ENCODE measurements around the gene NT5C2. TPM values are rescaled to one million over a fixed set of nuclear protein-coding genes. Genes with fewer than 3 reads are reported as not detected.

Gene NT5C2
- total and polyA plus RNA-seq, 2 of the 8 experiments (the other 6 are each of a cell fraction or from before 2014, with no cell fraction given): 35.2 to 106 TPM

DNA sequence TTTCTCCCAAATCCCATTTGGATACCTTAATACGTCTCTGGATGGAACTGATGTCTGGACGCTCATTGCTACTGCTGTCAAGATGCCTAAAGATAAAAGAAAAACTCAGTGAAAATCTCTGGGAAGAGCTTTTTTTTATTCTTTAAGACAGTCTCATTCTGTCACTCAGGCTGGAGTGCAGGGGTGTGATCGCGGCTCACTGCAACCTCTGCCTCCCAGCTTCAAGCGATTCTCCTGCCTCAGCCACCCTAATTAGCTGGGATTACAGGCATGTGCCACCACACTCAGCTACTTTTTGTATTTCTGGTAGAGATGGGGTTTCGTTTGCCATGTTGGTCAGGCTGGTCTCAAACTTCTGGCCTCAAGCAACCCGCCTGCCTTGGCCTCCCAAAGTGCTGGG is 102.2 kb downstream of the NT5C2 start:
- Histone ChIP-seq H3K4ac (replicated peaks; ENCODE audit: insufficient read length, low read depth, low read length) (no peak overlapping the region), H3K23me2 (ENCODE audit: low read depth, low read length) (no peaks in the 10 kb centered on the region), H2AFZ (ENCODE audit: low read length) (no peak overlapping the region), H4K8ac (ENCODE audit: extremely low read depth, insufficient read depth, low read length) (no peak overlapping the region), H4K91ac (replicated peaks; ENCODE audit: insufficient read length, low read length) (no peak overlapping the region), H2BK120ac (replicated peaks; ENCODE audit: low read depth, low read length) (no peak overlapping the region), H3K36me3 (ENCODE audit: control insufficient read depth in 2 of 4, insufficient read depth in 4 of 4, low read length in 3 of 4) (peaks cover 8 to 70% (median 38%) of the 10 kb centered on the region in 4 experiments), H3K23ac (ENCODE audit: insufficient read length) (no peak overlapping the region), H3K4me1 (replicated peaks in 1 of 4; ENCODE audit: control insufficient read depth in 3 of 4, insufficient read depth in 4 of 4, low read length in 3 of 4) (no peaks in the 10 kb centered on the region), H3K27me3 (replicated peaks in 1 of 4; ENCODE audit: control insufficient read depth in 3 of 4, extremely low read depth in 1 of 4, insufficient read depth in 3 of 4, low read length in 3 of 4) (no peaks in the 10 kb centered on the region), H3K9ac (replicated peaks in 1 of 4; ENCODE audit: extremely low read depth in 1 of 4, low read depth in 3 of 4, low read length in 3 of 4) (no peak overlapping the region), H3K14ac (ENCODE audit: insufficient read length) (no peak overlapping the region), H3K79me1 (ENCODE audit: low read depth, low read length) (no peaks in the 10 kb centered on the region; the same call in 1 of the 2 replicates), H3K9me3 (ENCODE audit: insufficient read depth in 2 of 2, low read depth in 1 of 2, low read length in 1 of 2) (no peaks in the 10 kb centered on the region), H3K56ac (replicated peaks; ENCODE audit: insufficient read length, low read depth, low read length) (no peak overlapping the region), H2BK5ac (ENCODE audit: low read depth, low read length) (no peak overlapping the region), H3K18ac (ENCODE audit: extremely low read depth, low read length) (no peak overlapping the region), H3K4me2 (ENCODE audit: insufficient read depth in 1 of 2, low read depth in 2 of 2, low read length in 2 of 2) (no peak overlapping the region), H3K27ac (ENCODE audit: low read depth, low read length) (no peak overlapping the region), H2AK5ac (ENCODE audit: low read depth, low read length) (no peak overlapping the region), H4K5ac (ENCODE audit: insufficient read length, low read depth, low read length) (no peak overlapping the region), H3K4me3 (ENCODE audit: extremely low read depth in 1 of 4, insufficient read depth in 2 of 4, low read depth in 3 of 4, low read length in 4 of 4) (no peak overlapping the region), H2BK15ac (ENCODE audit: low read length) (no peak overlapping the region), H2BK20ac (ENCODE audit: low read length) (no peak overlapping the region), H4K20me1 (replicated peaks in 1 of 2; ENCODE audit: control insufficient read depth in 1 of 2, insufficient read depth in 2 of 2, low read length in 2 of 2) (peaks cover 0 to 1% of the 10 kb centered on the region in 2 experiments), H3K79me2 (ENCODE audit: control insufficient read depth in 1 of 2, insufficient read depth in 2 of 2, low read length in 2 of 2) (no peaks in the 10 kb centered on the region), H2BK12ac (ENCODE audit: low read depth, low read length) (no peak overlapping the region)
- ChIA-PET POLR2A (ENCODE audit: partially characterized antibody) (no interaction called here), CTCF (ENCODE audit: partially characterized antibody) (interaction anchor here (2.2 to 4.2 kb wide), 2 partner anchors 151 to 153 kb away, joined by 7 to 30 read pairs; no protein-coding TSS in a partner anchor)
- WGBS, 2 experiments (ENCODE audit: extremely low coverage in 1 of 2, insufficient coverage in 1 of 2, insufficient read length in 1 of 2, insufficient replicate concordance in 2 of 2, low coverage in 1 of 2, low lambda C conversion rate in 2 of 2, missing lambda C conversion rate in 1 of 2): 89% methylated on average over 7 of the region's 7 CpGs; no CpG with 5 or more reads in 1 of the 2 experiments
- FAIRE-seq (no peak), DNase-seq (ENCODE audit: low read depth in 1 of 2, low spot score in 2 of 2) (no peak)
- TF ChIP-seq SUZ12 (IDR thresholded peaks at IDR 0.05; ENCODE audit: low read length) (no peak), CHD1 (IDR thresholded peaks at IDR 0.05; ENCODE audit: low read depth, low read length) (no peak), FOSL1 (IDR thresholded peaks at IDR 0.05; ENCODE audit: insufficient read depth, low read depth, low read length) (no peak), CEBPB (IDR thresholded peaks at IDR 0.05; ENCODE audit: low read depth, low read length) (no peak), SIRT6 (IDR thresholded peaks at IDR 0.05; ENCODE audit: low read length) (no peak), HDAC6 (IDR thresholded peaks at IDR 0.05; ENCODE audit: low read depth, low read length) (no peak), KDM1A (IDR thresholded peaks at IDR 0.05; ENCODE audit: borderline replicate concordance, low read length) (no peak), TCF12 (IDR thresholded peaks at IDR 0.05; ENCODE audit: low read depth, low read length) (no peak), RXRA (IDR thresholded peaks at IDR 0.05; ENCODE audit: insufficient read depth, low read depth, low read length) (no peak), KDM4A (IDR thresholded peaks at IDR 0.05; ENCODE audit: low read depth, low read length, severe bottlenecking) (no peak)
- TF ChIP-seq, protein P1, sequence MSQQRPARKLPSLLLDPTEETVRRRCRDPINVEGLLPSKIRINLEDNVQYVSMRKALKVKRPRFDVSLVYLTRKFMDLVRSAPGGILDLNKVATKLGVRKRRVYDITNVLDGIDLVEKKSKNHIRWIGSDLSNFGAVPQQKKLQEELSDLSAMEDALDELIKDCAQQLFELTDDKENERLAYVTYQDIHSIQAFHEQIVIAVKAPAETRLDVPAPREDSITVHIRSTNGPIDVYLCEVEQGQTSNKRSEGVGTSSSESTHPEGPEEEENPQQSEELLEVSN (IDR thresholded peaks at IDR 0.05): no peak
- TF ChIP-seq, protein P2, sequence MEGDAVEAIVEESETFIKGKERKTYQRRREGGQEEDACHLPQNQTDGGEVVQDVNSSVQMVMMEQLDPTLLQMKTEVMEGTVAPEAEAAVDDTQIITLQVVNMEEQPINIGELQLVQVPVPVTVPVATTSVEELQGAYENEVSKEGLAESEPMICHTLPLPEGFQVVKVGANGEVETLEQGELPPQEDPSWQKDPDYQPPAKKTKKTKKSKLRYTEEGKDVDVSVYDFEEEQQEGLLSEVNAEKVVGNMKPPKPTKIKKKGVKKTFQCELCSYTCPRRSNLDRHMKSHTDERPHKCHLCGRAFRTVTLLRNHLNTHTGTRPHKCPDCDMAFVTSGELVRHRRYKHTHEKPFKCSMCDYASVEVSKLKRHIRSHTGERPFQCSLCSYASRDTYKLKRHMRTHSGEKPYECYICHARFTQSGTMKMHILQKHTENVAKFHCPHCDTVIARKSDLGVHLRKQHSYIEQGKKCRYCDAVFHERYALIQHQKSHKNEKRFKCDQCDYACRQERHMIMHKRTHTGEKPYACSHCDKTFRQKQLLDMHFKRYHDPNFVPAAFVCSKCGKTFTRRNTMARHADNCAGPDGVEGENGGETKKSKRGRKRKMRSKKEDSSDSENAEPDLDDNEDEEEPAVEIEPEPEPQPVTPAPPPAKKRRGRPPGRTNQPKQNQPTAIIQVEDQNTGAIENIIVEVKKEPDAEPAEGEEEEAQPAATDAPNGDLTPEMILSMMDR (IDR thresholded peaks at IDR 0.05; ENCODE audit: control extremely low read depth in 1 of 3, insufficient read depth in 1 of 3, low read depth in 1 of 3, low read length in 3 of 3): no peak
